IMR-90 (cell line): ENCODE results near the gene KDM1B. TPM values are rescaled to one million over a fixed set of nuclear protein-coding genes. Genes with fewer than 3 reads are reported as not detected.
"Not testable (repeated sequence)": the region's sequence is repeated elsewhere in the genome, so short reads cannot be mapped to it uniquely, and the experiment has no call there.

Source experiments
- ATAC-seq: fragments of 200-7000 bp; cut with Tn5 transposase; 2 replicates; pipeline ENCODE4 v1.9.1; 2020; ENCODE audit warnings: low read depth, mild to moderate bottlenecking, moderate library complexity
- BruUV-seq: library from RNA; stranded (reverse); fragments of 400-500 nt; replicated peaks from 2 replicates; lab custom pipeline; 2021; lab: Mats Ljungman, UMichigan
- CTCF ChIA-PET: fragments of 300-600 bp; formaldehyde crosslinking; extraction: SDS; loops from one replicate; lab custom pipeline; 2021; ENCODE audit warnings: antibody characterized with exemption; lab: Yijun Ruan, JAX
- POLR2A ChIA-PET: fragments of 300-600 bp; sonication (Branson Sonifier 250); formaldehyde crosslinking; loops from one replicate; lab custom pipeline; 2022; ENCODE audit warnings: antibody characterized with exemption; ENCODE audit not compliant: unreplicated experiment; lab: Charles Lee
- DNase-seq: peaks from one replicate; pipeline ENCODE4 v3.0.0; 2013
- H2AFZ ChIP-seq: replicated peaks from 2 replicates; pipeline ENCODE3; 2013; ENCODE audit warnings: low read length, mild to moderate bottlenecking; ENCODE audit not compliant: poor library complexity
- H2AK5ac ChIP-seq: 2 replicates; pipeline ENCODE4 v1.6.1; 2013; ENCODE audit warnings: low read depth, low read length, inconsistent platforms
- H2AK9ac ChIP-seq: replicated peaks from 2 replicates; pipeline ENCODE3; 2013; ENCODE audit warnings: mild to moderate bottlenecking, low read depth, low read length, moderate library complexity; ENCODE audit not compliant: poor library complexity
- H2BK120ac ChIP-seq: 2 replicates; pipeline ENCODE4 v1.6.1; 2013; ENCODE audit warnings: low read depth, low read length, inconsistent platforms
- H2BK15ac ChIP-seq: 3 replicates; pipeline ENCODE4 v1.6.1; 2013; ENCODE audit warnings: low read depth, low read length, inconsistent platforms
- H2BK20ac ChIP-seq: 2 replicates; pipeline ENCODE4 v1.6.1; 2013; ENCODE audit warnings: low read depth, mild to moderate bottlenecking, inconsistent platforms, low read length, moderate library complexity
- H2BK5ac ChIP-seq: 2 replicates; pipeline ENCODE4 v1.6.1; 2013; ENCODE audit warnings: mild to moderate bottlenecking, low read depth, low read length, inconsistent platforms; ENCODE audit not compliant: poor library complexity, severe bottlenecking
- H3K14ac ChIP-seq: replicated peaks from 2 replicates; pipeline ENCODE4 v1.6.1; 2013; ENCODE audit warnings: low read depth, low read length, inconsistent platforms
- H3K18ac ChIP-seq: 2 replicates; pipeline ENCODE4 v1.6.1; 2013; ENCODE audit warnings: low read depth, low read length, control low read depth
- H3K23ac ChIP-seq: 2 replicates; pipeline ENCODE4 v1.6.1; 2013; ENCODE audit warnings: low read depth, low read length, inconsistent platforms
- H3K27ac ChIP-seq: 2 replicates; pipeline ENCODE4 v1.5.1; 2013; ENCODE audit warnings: mild to moderate bottlenecking, control low read depth, low read length; ENCODE audit not compliant: insufficient read depth
- H3K27me3 ChIP-seq: 2 replicates; pipeline ENCODE4 v1.6.1; 2013; ENCODE audit warnings: low read length; ENCODE audit not compliant: control insufficient read depth, insufficient read depth
- H3K36me3 ChIP-seq: 2 replicates; pipeline ENCODE4 v1.6.1; 2013; ENCODE audit warnings: low read length, mixed read lengths; ENCODE audit not compliant: control insufficient read depth, insufficient read depth
- H3K4ac ChIP-seq: 2 replicates; pipeline ENCODE4 v1.6.1; 2013; ENCODE audit warnings: low read depth, low read length, inconsistent platforms
- H3K4me1 ChIP-seq: 2 replicates; pipeline ENCODE4 v1.6.1; 2013; ENCODE audit warnings: low read length, mixed read lengths; ENCODE audit not compliant: control insufficient read depth, insufficient read depth
- H3K4me2 ChIP-seq: 2 replicates; pipeline ENCODE4 v1.6.1; 2013; ENCODE audit warnings: low read depth, mild to moderate bottlenecking, control low read depth, low read length, moderate library complexity
- H3K4me3 ChIP-seq: 2 replicates; pipeline ENCODE4 v1.5.1; 2013; ENCODE audit warnings: low read depth, mild to moderate bottlenecking, control low read depth, low read length, moderate library complexity; ENCODE audit not compliant: insufficient read depth
- H3K56ac ChIP-seq: 2 replicates; pipeline ENCODE4 v1.6.1; 2013; ENCODE audit warnings: low read length, inconsistent platforms; ENCODE audit not compliant: insufficient read depth; ENCODE audit errors: extremely low read depth
- H3K79me1 ChIP-seq, 2 experiments: 2 replicates each; pipeline ENCODE4 v1.6.1; 2013; ENCODE audit warnings: low read length in 2 of 2, inconsistent platforms in 1 of 2, low read depth in 1 of 2
- H3K9ac ChIP-seq: 2 replicates; pipeline ENCODE4 v1.6.1; 2013; ENCODE audit warnings: low read depth, low read length, control low read depth
- H3K9me1 ChIP-seq: 2 replicates; pipeline ENCODE4 v1.6.1; 2013; ENCODE audit warnings: low read length, inconsistent platforms; ENCODE audit not compliant: insufficient read depth
- H3K9me3 ChIP-seq: 2 replicates; pipeline ENCODE4 v1.6.1; 2013; ENCODE audit warnings: low read length; ENCODE audit not compliant: control insufficient read depth, insufficient read depth
- H4K20me1 ChIP-seq: 2 replicates; pipeline ENCODE4 v1.6.1; 2013; ENCODE audit warnings: low read length, inconsistent platforms; ENCODE audit not compliant: insufficient read depth
- H4K5ac ChIP-seq: 2 replicates; pipeline ENCODE4 v1.6.1; 2013; ENCODE audit warnings: mild to moderate bottlenecking, low read depth, low read length, control low read depth
- H4K8ac ChIP-seq, 2 experiments: 2 replicates each; pipeline ENCODE4 v1.6.1; 2013; ENCODE audit warnings: low read depth in 2 of 2, low read length in 2 of 2, control low read depth in 1 of 2, inconsistent platforms in 1 of 2
- H4K91ac ChIP-seq: 2 replicates; pipeline ENCODE4 v1.6.1; 2013; ENCODE audit warnings: low read depth, low read length, inconsistent platforms; ENCODE audit not compliant: insufficient read depth
- WGBS, 2 experiments: methylation state at CpG; one replicate each; pipeline versions ENCODE4 v1.1.5 to v1.1.7; 2013; ENCODE audit warnings: missing lambda C conversion rate in 2 of 2; ENCODE audit not compliant: insufficient read length in 1 of 2; ENCODE audit errors: extremely low coverage in 2 of 2; 5-methylcytosine and 5-hydroxymethylcytosine counted together
- dilution Hi-C: fragments of 300-500 bp; cut with HindIII; formaldehyde crosslinking; loops from one replicate; pipeline ENCODE4 v1.14.3; 2018; ENCODE audit warnings: low sequenced_read_pairs; ENCODE audit not compliant: unreplicated experiment
- in situ Hi-C: fragments of 300-500 bp; cut with MboI; formaldehyde crosslinking; loops from 3 replicates; pipeline ENCODE4 v1.14.3; 2019; ENCODE audit warnings: low sequenced_read_pairs, inconsistent platforms, mixed read lengths
- intact Hi-C: fragments of 100-400 bp; cut with micrococcal nuclease; formaldehyde crosslinking; loops from 2 replicates; pipeline ENCODE4 v1.10.0; 2022
- polyA plus RNA-seq, 3 experiments: library from polyadenylated mRNA; depleted of rRNA; stranded (reverse); fragments of >200 nt; gene quantifications; 2 replicates each; pipeline ENCODE4 v1.2.3, GENCODE V29; 2012; ENCODE audit warnings: low replicate concordance in 1 of 3
- total RNA-seq: library from RNA; depleted of rRNA; stranded (reverse); fragments of >200 nt; gene quantifications from 2 replicates; pipeline ENCODE4 v1.2.3, GENCODE V29; 2012

KDM1B gene
- total and polyA plus RNA-seq, 2 of the 4 experiments (the other 2 are of a cell fraction), result 13.2 to 16.7 TPM

DNA sequence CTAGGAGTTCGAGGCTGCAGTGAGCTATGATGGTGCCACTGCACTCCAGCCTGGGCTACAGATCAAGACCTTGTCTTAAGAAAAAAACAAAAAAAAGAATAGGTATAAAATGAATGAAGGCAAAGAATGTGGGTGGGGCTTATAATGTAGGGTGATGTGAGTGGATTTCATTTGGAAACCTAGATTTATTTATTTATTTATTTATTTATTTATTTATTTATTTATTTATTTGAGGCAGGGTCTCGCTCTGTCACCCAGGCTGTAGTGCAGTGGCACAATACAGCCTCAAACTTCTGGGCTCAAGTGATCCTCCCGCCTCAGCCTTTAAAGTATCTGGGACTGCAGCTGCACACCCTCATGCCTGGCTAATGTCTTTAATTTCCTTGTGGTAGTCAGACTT, 3.8 kb upstream of the KDM1B start:
- POLR2A ChIA-PET, result not testable (repeated sequence)

More for the DNA sequence above, 3.8 kb upstream of the KDM1B start:
- H4K8ac ChIP-seq, H2BK20ac ChIP-seq, H3K9me3 ChIP-seq, BruUV-seq, H3K36me3 ChIP-seq, H3K23ac ChIP-seq, H2BK15ac ChIP-seq, ATAC-seq, H2AFZ ChIP-seq, H3K4me1 ChIP-seq, DNase-seq, H3K27ac ChIP-seq, H3K4me2 ChIP-seq, H3K4me3 ChIP-seq, dilution Hi-C loops, H3K9ac ChIP-seq, in situ Hi-C loops, H3K14ac ChIP-seq, H2BK5ac ChIP-seq, H3K9me1 ChIP-seq, H2BK120ac ChIP-seq, H4K20me1 ChIP-seq, H3K4ac ChIP-seq, intact Hi-C loops, CTCF ChIA-PET, H3K27me3 ChIP-seq, H3K56ac ChIP-seq, H3K18ac ChIP-seq, H2AK9ac ChIP-seq, H4K91ac ChIP-seq, H4K5ac ChIP-seq, H2AK5ac ChIP-seq: not testable (repeated sequence)
- no CpG with 5 or more reads among the region's 3 CpGs for WGBS, 2 experiments
- peaks cover 10 to 34% of the 10 kb centered on the region in 2 experiments; a peak in 3 of 4 replicates for H3K79me1 ChIP-seq
